ENCODE data around the gene TRMT44. TPM values are rescaled to one million over a fixed set of nuclear protein-coding genes. Genes with fewer than 3 reads are reported as not detected.

TRMT44 gene
- total and polyA plus RNA-seq, 2 of the 4 experiments (the other 2 are of a cell fraction) = 7.3 to 8.1 TPM

DNA sequence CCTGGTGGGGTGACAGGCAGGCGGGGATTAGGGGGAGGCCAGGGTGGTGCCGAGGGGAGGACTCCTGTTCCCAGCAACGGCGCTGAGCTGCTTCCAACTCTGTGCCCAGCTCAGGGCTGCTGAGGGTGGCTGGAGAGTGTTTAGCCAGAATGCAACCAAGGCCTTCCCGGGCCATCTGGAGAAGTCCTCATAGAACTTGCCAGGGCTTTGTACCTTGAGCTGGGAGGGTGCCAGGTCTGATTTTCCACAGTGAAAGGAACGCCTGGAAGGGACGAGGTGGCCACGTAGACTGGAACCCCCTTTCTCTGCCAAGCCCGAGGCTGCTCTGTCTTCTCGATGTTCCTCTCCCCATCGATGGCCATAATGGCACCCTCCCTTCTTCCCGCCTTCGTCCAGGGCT is 82.6 kb downstream of the TRMT44 start (continued):
- TF ChIP-seq RAD21 (IDR thresholded peaks at IDR 0.05; ENCODE audit: low read length) = no peak
- TF ChIP-seq MXI1 (IDR thresholded peaks at IDR 0.05; ENCODE audit: borderline replicate concordance, low read depth, low read length) = no peak
- TF ChIP-seq MAZ (IDR thresholded peaks at IDR 0.05; ENCODE audit: borderline replicate concordance, low read depth, low read length) = no peak
- TF ChIP-seq POLR2A (IDR thresholded peaks at IDR 0.05; ENCODE audit: low read depth, low read length) = no peak
- TF ChIP-seq NFE2L2 (IDR thresholded peaks at IDR 0.05; ENCODE audit: low read depth, low read length) = no peak
- TF ChIP-seq MAFK (IDR thresholded peaks at IDR 0.05; ENCODE audit: low read depth, low read length) = no peak
- no peak for TF ChIP-seq CEBPB (IDR thresholded peaks at IDR 0.05; ENCODE audit: low read depth, low read length)

DNA sequence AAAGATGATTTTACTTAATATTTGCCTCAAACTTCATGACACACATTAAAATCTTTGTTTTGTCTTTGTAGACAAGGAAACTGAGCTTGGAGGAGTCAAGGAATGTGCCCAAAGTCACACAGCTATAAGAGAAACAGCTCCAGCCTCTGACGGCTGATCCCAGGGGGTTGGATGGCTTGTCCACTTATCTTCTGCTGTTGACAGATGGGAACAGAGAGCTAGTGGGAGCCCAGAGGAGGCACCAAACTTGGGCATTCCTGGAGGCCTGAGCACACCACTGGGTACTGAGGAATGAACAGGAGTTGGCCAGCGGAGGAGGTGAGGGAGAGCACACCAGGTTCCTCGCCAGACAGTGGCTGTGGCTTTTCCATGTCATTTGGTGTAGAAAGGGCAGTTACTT is 83.2 kb downstream of the TRMT44 start:
- dilution Hi-C loops (cut with HindIII; ENCODE audit: low sequenced_read_pairs, unreplicated experiment) (no loop called here), intact Hi-C loops (cut with micrococcal nuclease) (no loop called here), in situ Hi-C loops (cut with MboI; ENCODE audit: low sequenced_read_pairs) (no loop called here)
- no peaks in the 10 kb centered on the region for H3K36me3 ChIP-seq (ENCODE audit: control insufficient read depth, insufficient read depth, low read length)
- no peak overlapping the region for H3K56ac ChIP-seq (ENCODE audit: extremely low read depth, insufficient read depth, low read length)
- no peak overlapping the region for H2AFZ ChIP-seq (replicated peaks; ENCODE audit: low read length, poor library complexity)
- H3K14ac ChIP-seq (replicated peaks; ENCODE audit: low read depth, low read length) = no peak overlapping the region
- no peak overlapping the region for H4K8ac ChIP-seq (ENCODE audit: low read depth in 2 of 2, low read length in 2 of 2)
- BruUV-seq (replicated peaks) = no TSS peak
- H3K4me1 ChIP-seq (ENCODE audit: control insufficient read depth, insufficient read depth, low read length) = peaks cover 17% of the 10 kb centered on the region; the same call in 1 of the 2 replicates
- no peak overlapping the region for H3K4me2 ChIP-seq (ENCODE audit: low read depth, low read length)
- no peak overlapping the region for H3K23ac ChIP-seq (ENCODE audit: low read depth, low read length)
- no peaks in the 10 kb centered on the region for H4K20me1 ChIP-seq (ENCODE audit: insufficient read depth, low read length)
- no peak for ATAC-seq (ENCODE audit: low read depth)
- POLR2A ChIA-PET (ENCODE audit: unreplicated experiment) = no interaction called here
- no peak overlapping the region for H3K4me3 ChIP-seq (ENCODE audit: insufficient read depth, low read depth, low read length)
- H2BK5ac ChIP-seq (ENCODE audit: low read depth, low read length, poor library complexity, severe bottlenecking) = no peak overlapping the region
- H3K27me3 ChIP-seq (ENCODE audit: control insufficient read depth, insufficient read depth, low read length) = peaks cover 2% of the 10 kb centered on the region; the same call in 1 of the 2 replicates
- H3K18ac ChIP-seq (ENCODE audit: low read depth, low read length) = no peak overlapping the region; the same call in 1 of the 2 replicates
- H3K9ac ChIP-seq (ENCODE audit: low read depth, low read length) = no peak overlapping the region
- no peak overlapping the region for H3K27ac ChIP-seq (ENCODE audit: insufficient read depth, low read length)
- 0 out of 2 replicates have a peak overlapping the region, but pooled peaks have one; percentile 9 for H2AK5ac ChIP-seq (ENCODE audit: low read depth, low read length)
- H3K9me1 ChIP-seq (ENCODE audit: insufficient read depth, low read length) = peaks cover 11% of the 10 kb centered on the region; the same call in 1 of the 2 replicates
- H3K9me3 ChIP-seq (ENCODE audit: control insufficient read depth, insufficient read depth, low read length) = peaks cover 8% of the 10 kb centered on the region
- H2BK120ac ChIP-seq (ENCODE audit: low read depth, low read length) = peak overlapping the region; percentile 33; the same call in 1 of the 2 replicates
- TF ChIP-seq, protein P1, sequence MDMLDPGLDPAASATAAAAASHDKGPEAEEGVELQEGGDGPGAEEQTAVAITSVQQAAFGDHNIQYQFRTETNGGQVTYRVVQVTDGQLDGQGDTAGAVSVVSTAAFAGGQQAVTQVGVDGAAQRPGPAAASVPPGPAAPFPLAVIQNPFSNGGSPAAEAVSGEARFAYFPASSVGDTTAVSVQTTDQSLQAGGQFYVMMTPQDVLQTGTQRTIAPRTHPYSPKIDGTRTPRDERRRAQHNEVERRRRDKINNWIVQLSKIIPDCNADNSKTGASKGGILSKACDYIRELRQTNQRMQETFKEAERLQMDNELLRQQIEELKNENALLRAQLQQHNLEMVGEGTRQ (IDR thresholded peaks at IDR 0.05; ENCODE audit: low read depth, low read length) = no peak
- TF ChIP-seq CEBPB (IDR thresholded peaks at IDR 0.05; ENCODE audit: low read depth, low read length) = no peak
- peak overlapping the region; percentile 16; the same call in 1 of the 2 replicates for H3K4ac ChIP-seq (ENCODE audit: low read depth, low read length)
- CTCF ChIA-PET = no interaction called here
- DNase-seq = no peak
- peak overlapping the region; percentile 61; the same call in 1 of the 2 replicates for H4K91ac ChIP-seq (ENCODE audit: insufficient read depth, low read depth, low read length)
- no peaks in the 10 kb centered on the region for H3K79me1 ChIP-seq (ENCODE audit: low read depth in 1 of 2, low read length in 2 of 2)
- H4K5ac ChIP-seq (ENCODE audit: low read depth, low read length) = no peak overlapping the region; the same call in 1 of the 2 replicates
- no CpG with 5 or more reads among the region's 3 CpGs for WGBS, 2 experiments (ENCODE audit: extremely low coverage in 2 of 2, insufficient read length in 1 of 2)
- H2AK9ac ChIP-seq (replicated peaks; ENCODE audit: low read depth, low read length, poor library complexity) = no peak overlapping the region
- H2BK20ac ChIP-seq (ENCODE audit: low read depth, low read length) = 0 out of 2 replicates have a peak overlapping the region, but pooled peaks have one; percentile 68
- H2BK15ac ChIP-seq (ENCODE audit: low read depth, low read length) = 0 out of 3 replicates have a peak overlapping the region, but pooled peaks have one; percentile 13
